HFFc6 (cell line): ENCODE data around the gene C1QTNF9. TPM values are rescaled to one million over a fixed set of nuclear protein-coding genes. Genes with fewer than 3 reads are reported as not detected.

Experiments
- DNase-seq: peaks from one replicate; pipeline ENCODE4 v3.0.0-alpha.2; 2018
- H3K27ac Mint-ChIP-seq: 2 replicates; pipeline ENCODE4 v1.8.0; 2020; ENCODE audit warnings: mild to moderate bottlenecking, mixed read lengths
- H3K27me3 Mint-ChIP-seq: 2 replicates; pipeline ENCODE4 v1.8.0; 2021; ENCODE audit warnings: mild to moderate bottlenecking, moderate library complexity, mixed read lengths; ENCODE audit not compliant: insufficient read depth
- H3K36me3 Mint-ChIP-seq: 2 replicates; pipeline ENCODE4 v1.8.0; 2021; ENCODE audit warnings: low read depth, mixed read lengths
- H3K4me1 Mint-ChIP-seq: 2 replicates; pipeline ENCODE4 v1.8.0; 2020; ENCODE audit warnings: low read depth, mixed read lengths
- H3K4me3 Mint-ChIP-seq: 2 replicates; pipeline ENCODE4 v1.8.0; 2020; ENCODE audit warnings: mild to moderate bottlenecking, moderate library complexity, mixed read lengths
- H3K9me3 Mint-ChIP-seq: 2 replicates; pipeline ENCODE4 v1.8.0; 2020; ENCODE audit warnings: mild to moderate bottlenecking, mixed read lengths
- CTCF ChIP-seq: fragments of 200-600 bp; sonication (generic); IDR thresholded peaks from 2 replicates; pipeline ENCODE4 v1.5.0; 2021; ENCODE audit warnings: antibody characterized with exemption, mild to moderate bottlenecking
- total RNA-seq, 6 experiments: library from RNA; stranded (reverse); fragmentation: NEBNext Ultra II Directional; extraction: Animal tissue kit (Norgen Biotek cat#: 25700); gene quantifications; 2 replicates in 1 of 6; 3 replicates in 5 of 6; pipeline ENCODE4 v1.2.3, GENCODE V29; 2021

Gene C1QTNF9
- total RNA-seq, 6 experiments from 2014 or later: not detected

- Mint-ChIP-seq H3K27me3 (peaks cover 4% of the 10 kb centered on the region), H3K27ac (no peak overlapping the region), H3K36me3 (peaks cover 6% of the 10 kb centered on the region), H3K4me3 (no peak overlapping the region), H3K4me1 (peaks cover 19% of the 10 kb centered on the region), H3K9me3 (no peaks in the 10 kb centered on the region)
- no peak for DNase-seq
- no peak for TF ChIP-seq CTCF
These were observed 7.5 kb upstream of the C1QTNF9 start for GRCh38 chr13:24301911-24302310.

GRCh38 chr13:24304620-24305019, 4.8 kb upstream of the C1QTNF9 start:
- DNase-seq: no peak
- Mint-ChIP-seq H3K27ac (no peak overlapping the region), H3K9me3 (no peaks in the 10 kb centered on the region), H3K4me3 (no peak overlapping the region), H3K36me3 (no peaks in the 10 kb centered on the region), H3K27me3 (peaks cover 4% of the 10 kb centered on the region; the same call in 1 of the 2 replicates), H3K4me1 (peaks cover 23% of the 10 kb centered on the region)
- TF ChIP-seq CTCF: no peak

GRCh38 chr13:24306632-24307031, 2.7 kb upstream of the C1QTNF9 start:
- Mint-ChIP-seq H3K27me3 (peaks cover 8% of the 10 kb centered on the region), H3K27ac (no peak overlapping the region), H3K36me3 (no peaks in the 10 kb centered on the region), H3K4me1 (peaks cover 23% of the 10 kb centered on the region), H3K4me3 (no peak overlapping the region), H3K9me3 (no peaks in the 10 kb centered on the region)
- TF ChIP-seq CTCF: no peak
- DNase-seq: peak; percentile 60

- Mint-ChIP-seq H3K4me3 (no peak overlapping the region), H3K36me3 (no peaks in the 10 kb centered on the region), H3K9me3 (no peaks in the 10 kb centered on the region), H3K27me3 (peaks cover 8% of the 10 kb centered on the region), H3K27ac (no peak overlapping the region), H3K4me1 (peaks cover 23% of the 10 kb centered on the region)
- TF ChIP-seq CTCF: no peak
- no peak for DNase-seq
These were observed 1.9 kb upstream of the C1QTNF9 start for GRCh38 chr13:24307211-24308067.

GRCh38 chr13:24308068-24308445, 1.3 kb upstream of the C1QTNF9 start:
- peaks cover 10% of the 10 kb centered on the region for H3K27me3 Mint-ChIP-seq
- peaks cover 23% of the 10 kb centered on the region for H3K4me1 Mint-ChIP-seq
- H3K4me3 Mint-ChIP-seq: no peak overlapping the region
- no peak for DNase-seq
- no peak for TF ChIP-seq CTCF
- no peaks in the 10 kb centered on the region for H3K36me3 Mint-ChIP-seq
- H3K27ac Mint-ChIP-seq: no peak overlapping the region
- H3K9me3 Mint-ChIP-seq: no peaks in the 10 kb centered on the region
